Cerebellar cortex (tissue), 1 donor: ENCODE data around the gene TMEM273.

Experiments
- DNase-seq: peaks from one replicate; pipeline ENCODE4 v3.0.0-alpha.2; 2015; ENCODE audit warnings: low spot score

TMEM273 gene

DNA sequence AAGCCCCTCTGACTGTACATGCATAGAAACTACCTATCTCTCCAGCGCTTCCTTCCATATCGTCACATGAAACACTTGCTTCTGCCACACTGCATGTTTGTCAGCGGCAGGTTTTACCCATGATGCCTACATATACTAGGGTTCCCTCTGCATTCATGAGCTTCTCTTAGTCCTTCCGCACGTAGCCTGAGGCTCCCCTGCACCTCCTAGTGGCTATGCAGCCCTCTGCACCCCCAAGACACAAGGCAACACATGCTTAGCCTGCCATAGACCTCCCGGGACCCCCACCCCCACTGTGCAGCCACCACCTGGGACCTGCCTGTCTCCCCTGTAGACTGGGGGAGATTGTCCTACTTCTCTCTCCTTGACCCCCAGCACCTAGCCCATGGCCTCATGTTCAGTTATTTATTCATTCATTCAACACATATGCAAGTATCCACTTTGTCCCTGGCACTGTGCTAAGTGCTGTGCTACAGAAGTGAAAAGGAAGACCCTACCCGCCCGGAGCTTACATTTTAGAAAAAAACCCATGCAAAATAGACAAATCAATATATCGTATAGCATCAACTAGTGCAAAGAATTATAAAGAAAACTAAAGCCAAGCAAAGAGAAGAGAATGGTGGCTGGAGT lies 23.5 kb downstream of the TMEM273 start:
- DNase-seq, result peak; percentile 34

DNA sequence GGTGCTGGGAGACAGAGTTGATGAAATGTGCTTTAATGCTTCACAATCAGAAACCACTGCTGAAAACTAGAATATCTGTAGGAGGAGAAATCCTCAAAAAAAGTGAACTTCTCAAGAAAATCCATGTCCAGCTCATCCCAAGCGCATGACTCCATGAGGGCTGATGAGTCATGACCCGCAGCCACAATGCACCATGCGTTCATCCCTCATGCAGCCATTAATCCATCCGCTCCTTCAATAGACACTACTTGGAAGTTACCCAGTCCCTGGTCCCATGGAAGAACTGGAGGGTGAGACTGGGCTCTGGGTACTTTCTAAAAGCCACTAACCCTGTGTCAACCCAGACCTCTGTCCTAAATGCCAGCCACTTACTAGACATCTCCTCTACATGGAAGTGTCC lies 24.4 kb downstream of the TMEM273 start:
- DNase-seq, result no peak

DNA sequence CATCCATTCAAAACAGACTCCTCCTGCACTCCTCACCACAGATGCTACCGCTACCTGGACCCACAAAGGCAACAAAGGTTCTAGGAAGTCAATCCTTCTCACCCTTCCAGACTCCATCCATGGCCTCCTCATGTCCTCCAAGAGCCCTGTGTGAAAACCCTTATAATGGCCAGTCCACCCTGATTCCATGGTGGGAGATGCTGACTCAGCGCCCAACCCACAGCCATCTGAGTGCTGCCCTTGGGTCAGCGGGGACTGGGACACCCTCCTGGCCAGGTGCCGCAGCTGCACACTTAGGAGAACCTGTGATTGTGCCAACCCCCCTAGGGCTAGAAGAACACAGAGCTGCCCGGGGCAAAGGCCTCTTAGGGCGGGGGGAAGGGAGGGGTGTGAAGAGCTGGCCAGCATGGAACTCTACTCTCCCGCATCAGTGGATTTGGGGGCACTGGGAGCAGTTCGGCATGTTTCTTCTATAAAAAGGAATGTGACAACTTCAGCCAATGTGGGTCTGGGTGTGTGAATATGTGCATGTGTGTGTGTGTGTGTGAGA lies 25.4 kb downstream of the TMEM273 start:
- no peak for DNase-seq

DNA sequence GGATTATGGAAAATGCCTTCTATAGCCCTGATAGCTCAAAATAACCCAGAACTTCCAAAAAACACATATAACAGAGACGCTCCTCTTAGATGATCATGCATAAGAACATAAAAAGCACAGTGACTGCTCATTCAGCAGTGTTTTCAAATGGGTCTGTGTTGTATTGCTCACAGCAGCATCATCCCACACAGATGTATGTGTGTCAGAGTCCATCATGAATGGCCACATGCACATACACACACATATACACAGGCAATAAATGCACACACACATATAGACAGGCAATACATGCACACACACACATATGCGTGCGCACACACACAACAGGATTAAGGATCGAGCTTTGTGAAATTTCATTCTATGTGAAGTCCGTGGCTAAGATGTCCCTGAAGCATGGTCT lies 26.1 kb downstream of the TMEM273 start:
- no peak for DNase-seq

DNA sequence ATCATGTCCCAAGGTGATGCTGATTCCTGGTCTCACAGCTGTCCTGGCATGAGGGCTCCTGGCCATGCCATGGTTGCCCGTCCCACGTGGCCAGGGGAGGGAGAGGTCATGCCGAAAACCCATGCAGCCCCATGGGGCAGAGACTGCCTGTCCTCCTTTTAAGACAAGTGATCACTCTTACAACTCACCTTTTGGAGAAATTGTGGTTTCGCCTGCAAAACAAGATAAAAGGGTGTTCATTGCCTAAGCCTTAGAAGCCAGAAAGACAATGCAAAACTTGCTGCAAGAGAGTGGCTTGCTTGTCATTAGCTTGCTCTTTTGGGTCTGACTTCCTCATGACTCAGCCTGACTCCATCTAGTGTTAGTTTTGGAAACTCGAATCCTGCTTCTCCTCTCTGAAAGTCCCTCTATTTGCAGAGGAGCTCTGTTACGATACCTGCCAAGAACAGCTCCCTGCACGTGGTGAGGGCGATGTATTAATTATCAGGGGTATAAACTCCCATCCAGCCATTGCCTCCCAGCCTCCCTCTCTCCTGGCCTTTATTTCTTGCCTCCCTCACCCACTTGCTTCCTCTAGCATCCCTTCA lies 26.7 kb downstream of the TMEM273 start:
- peak; percentile 46 for DNase-seq

DNA sequence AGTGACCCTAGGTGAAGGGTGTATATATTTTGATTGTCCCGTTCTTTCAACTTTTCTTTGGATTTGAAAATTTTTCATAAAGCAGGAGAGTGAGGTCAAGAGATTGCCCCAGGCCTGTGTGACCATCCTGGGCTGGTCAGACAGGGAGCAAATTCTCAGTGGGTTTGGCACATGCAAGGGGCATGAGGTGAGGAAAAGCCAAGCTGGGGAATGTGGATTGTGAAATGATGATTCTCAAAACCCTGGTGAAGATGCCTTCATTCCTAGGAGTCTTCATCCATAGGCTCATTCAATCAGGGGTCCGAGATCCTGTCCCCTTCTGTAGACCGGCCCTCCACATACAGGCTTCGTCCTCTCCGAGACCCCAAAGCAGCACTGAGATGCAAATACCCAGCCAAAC lies 27.4 kb downstream of the TMEM273 start:
- DNase-seq, result no peak

DNA sequence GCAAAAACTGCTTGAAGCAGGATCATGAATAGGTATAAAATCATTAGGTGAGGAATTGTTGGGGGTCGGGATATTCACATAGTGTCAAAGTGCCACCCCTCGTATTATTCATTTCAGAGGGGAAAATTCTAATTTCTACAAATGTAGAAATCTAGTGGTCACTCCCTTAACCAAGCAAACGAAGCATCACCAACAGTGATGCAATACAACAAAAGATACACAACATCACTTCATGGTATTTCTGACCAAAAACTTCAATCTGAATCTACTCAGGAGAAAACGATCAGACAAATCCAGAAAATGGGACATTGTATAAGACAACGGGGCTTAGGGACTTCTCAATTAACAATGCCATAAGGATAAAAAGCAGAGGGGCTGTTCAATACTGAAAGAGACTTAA lies 28.1 kb downstream of the TMEM273 start:
- no peak for DNase-seq

DNA sequence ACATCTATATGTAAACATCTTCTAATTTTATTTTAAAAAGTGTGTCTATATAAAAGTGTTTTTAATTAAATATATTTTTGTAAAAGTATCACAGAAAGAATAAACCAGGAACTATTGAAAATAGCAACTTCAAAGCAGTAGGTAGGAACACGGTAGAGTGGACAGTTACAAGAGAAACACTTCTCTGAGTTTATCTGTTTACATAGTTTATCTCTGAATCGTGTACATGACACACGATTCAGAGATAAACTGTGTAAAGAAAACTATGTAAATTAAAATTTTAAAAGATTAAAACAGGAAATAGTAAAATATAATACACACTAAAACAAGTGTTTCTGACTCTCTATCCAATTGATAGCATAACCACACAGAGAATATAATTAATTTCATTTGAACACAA lies 29.3 kb downstream of the TMEM273 start:
- no peak for DNase-seq

DNA sequence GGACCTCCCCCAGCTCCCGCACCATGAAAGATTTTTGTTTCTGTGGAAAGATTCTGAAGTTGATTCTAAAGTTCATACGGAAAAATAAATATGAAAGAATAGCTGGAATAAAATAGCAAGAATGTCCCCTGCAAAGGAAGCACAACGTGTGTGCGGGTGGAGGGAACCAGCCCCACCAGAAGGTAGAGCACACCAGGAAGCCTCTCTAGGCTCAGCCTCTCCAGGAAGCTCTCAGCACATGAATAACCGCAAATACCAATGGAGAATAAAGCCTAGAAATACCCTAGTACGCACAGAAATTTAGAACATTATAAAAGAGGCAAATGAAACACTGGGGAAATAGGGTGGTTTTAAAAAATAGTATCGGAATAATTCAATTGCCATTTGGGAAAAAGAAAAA lies 29.8 kb downstream of the TMEM273 start:
- DNase-seq, result no peak

DNA sequence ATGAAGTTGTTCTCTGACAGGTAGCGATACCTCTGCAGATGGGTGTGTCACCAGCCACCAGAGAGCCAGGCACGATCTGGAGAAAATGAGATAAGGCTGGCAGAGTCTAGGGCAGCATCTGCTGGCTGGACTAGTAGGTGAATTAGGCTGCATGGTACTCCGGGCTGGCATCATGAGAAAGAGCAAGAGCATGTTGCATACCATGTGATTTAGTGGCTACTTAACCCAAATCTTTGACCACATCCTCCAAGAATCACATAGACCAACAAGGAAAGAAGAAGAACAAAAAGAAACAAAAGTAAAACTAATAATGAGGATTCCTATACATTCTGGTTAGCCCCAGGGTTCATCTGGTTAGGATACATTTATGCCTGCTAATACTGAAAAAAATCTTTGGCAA lies 31.0 kb downstream of the TMEM273 start:
- DNase-seq, result no peak

DNA sequence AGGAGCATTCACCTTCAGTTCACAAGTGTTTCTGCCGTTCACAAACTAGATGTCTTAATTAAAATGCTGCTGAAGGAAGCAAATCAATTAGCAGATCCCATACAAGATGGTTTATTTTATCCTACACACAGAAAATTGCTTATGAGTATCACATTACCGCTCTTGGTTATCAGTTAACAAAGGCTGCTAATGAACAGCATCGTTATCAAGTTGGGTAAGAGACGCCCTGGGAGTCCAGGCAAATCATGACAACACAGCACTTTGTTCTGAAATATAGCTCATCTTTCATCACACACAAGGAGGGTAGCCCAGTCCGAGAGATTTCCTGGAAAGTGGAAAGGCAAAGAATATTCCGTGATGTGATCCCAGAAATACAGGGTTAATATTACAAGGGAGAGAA lies 33.5 kb downstream of the TMEM273 start:
- no peak for DNase-seq

DNA sequence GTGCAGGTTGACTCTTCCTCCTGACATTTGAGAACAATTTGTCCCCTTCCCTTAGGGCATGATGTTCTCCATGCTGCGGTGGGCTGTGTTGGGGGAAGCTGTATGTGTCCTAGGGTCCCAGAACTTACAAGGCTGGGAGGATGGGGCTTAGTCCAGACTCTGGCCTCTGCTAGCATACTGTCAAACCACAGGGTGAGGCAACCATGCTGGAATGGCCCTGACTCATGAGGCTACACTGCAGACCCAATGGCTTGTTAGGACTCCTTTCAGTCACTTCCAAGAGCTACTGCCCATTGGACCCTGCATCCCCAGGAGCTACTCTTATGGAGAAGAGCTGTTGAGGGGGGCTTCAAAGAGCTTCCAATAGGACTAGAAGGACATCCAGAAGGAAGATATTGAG lies 34.2 kb downstream of the TMEM273 start:
- DNase-seq, result no peak

DNA sequence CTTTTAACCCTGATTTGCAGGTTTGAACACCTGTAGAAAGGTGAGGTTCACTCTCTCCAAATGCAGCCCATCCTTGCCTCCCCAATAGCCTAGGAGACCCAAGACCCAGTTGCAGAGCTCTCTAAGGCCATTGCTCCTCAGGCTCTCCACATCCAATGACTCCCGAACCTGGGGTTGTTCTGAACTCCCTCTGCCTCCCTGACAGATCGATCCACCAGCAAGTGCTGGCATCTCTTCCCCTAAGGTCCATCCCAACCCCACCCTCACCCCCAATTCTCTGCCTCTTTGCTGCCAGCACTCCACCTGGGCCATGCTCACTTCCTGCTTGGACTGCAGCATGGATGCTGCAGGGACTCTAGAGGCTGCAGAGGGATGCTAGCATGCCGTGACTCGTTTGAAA lies 35.1 kb downstream of the TMEM273 start:
- DNase-seq, result no peak

DNA sequence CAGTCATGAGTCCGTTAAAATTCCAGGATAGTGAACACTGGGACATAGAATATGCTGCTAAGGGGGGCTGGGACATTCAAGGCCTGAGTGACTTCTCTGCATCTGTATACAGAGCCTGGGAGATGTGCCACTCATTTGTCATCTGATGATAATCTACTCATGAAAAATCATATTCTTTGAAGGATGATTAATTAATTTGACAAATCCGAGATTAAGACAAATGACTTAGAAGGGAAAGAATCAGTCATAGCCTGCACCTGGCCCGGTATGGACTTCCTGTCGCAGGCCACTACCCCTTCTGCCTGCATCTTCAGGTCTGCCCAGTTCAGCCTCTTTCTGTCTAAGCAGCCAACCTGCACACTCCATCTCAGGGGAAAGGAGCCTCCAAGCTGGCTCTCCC lies 35.5 kb downstream of the TMEM273 start:
- DNase-seq, result no peak

DNA sequence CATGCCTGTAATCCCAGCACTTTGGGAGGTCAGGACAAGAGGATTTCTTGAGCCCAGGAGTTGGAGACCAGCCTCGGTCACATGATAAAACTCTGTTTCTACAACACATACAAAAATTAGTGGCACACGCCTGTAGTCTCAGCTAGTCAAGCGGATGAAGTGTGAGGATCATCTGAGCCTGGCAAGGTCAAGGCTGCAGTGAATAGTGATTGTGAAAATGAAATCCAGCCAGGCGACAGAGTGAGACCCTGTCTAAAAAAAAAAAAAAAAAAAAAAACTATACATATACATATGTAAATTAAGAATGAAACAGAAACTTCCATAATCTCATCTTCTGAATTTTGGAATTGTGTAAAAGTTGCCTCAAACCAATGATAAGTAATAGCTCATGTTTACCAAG lies 36.2 kb downstream of the TMEM273 start:
- DNase-seq, result no peak

DNA sequence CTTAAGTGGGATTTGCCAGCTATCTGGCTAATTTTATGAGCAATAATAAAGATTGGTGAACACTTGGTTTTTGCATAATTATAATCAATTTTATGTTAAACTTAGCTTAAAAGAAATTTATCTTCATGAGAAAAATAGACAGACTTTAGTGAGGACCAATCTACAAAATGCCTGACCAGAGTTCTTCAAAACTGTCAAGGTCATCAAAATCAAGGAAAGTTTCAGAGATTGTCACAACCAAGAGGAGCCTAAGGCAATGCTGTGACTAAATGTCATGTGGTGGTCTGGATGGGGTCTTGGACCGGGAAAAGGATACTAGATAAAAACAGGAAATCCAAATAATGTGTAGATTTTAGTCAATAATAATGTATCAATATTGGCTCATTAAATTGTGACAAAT lies 36.7 kb downstream of the TMEM273 start:
- no peak for DNase-seq

DNA sequence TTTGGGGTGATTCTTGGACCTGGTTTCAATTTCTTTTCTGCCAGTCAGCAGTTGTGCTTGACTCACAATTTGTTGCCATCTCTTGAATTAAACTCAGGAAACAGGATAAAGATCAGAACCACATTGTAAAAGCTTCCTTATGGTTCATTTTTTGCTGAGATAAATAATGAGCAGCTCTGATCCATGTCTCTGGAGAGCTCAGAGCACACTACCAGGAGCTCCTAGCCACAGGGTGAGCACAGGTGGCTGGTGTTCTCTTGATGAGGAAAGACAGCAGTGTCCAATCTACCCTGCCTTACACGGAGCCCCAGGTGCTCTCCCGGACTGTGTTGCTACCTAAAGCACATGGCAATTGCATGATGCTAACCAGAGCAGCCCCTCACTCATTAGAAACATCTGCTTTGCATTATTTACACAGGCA lies 37.2 kb downstream of the TMEM273 start:
- DNase-seq, result no peak

DNA sequence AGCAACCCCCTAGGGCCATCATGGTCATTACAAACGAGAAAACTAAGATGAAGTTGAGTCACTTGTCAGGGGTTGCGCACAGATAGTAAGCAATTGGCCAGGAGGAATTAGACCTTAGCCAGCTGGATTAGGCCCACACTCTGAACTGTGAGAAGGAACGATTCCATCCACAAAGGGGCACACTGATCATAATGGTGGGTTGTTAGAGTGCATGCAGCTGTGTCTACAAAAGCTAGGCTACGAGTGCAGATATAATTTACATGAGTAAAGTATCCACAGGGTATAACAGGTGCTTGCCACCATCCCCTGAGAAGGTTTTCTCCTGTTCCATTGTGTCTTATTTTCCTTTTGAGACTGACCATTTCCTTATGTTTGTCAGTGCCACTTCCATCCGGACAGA lies 37.8 kb downstream of the TMEM273 start:
- no peak for DNase-seq

DNA sequence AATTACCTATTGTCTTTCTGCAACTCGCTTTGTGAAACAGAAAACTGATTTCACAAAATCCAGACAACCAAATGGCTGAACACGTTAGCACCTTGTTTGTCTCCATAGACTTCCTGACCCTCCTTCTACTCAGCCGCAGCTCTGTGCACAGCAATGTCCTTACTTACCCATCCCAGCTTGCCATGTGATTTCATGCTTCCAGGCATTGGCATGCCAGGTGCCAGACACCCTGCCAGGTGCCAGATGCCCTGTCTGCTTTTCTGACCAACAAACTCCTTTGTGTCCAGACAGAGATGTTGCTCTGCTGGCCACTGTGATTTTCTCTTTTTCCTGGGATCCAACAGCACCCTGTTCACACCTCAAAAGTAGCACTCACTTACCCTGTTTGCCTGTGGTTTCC lies 38.3 kb downstream of the TMEM273 start:
- DNase-seq, result peak; percentile 90

DNA sequence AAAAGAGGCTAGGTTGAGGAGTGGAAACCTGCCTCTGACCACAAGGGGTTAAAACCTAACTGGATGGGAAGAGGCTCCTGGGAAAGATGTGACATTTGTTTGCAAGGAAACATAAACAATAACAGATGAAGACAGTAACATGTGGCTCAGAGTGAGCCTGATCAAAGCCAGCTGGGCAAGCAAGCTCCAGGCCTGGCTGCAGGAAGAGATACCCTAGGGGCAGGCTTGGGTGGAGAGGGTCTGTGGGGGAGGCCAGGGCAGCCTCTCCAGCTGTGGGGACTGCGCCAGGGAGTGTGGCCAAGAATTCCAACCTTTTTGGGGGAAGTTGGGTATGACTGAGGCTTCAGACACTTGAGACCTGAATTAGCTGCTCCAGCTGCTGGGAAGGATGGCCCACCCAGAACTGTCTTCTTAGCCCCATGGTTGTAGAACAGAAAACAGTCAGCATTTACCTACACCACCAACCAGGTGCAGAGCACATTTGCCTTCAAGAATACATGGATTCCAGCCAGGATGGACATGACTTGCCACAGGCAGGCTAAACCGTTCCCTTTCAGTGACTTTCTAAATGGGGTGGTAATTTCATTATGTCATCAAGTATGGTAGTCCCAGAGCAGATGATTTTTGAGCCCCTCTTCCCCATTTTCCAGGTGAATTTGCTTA lies 44.0 kb downstream of the TMEM273 start:
- DNase-seq, result no peak

DNA sequence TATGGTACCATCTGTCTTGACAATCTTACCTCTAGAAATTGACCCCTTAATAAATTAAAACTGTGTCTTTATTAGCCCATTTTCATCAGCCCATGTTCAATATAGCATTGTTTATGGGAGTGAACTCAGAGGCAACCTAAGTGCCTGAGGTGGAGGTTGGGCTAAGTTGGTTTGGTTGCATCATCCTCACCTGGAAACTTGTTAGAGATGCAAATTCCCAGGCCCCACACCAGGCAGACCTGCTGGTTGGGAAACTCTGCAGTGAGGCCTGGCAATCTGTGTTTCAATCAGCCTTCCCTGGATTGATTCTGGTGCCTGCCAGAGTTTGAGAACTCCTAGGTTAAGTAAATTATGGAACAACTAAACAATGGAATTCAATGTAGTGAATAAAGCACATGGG lies 44.9 kb downstream of the TMEM273 start:
- DNase-seq, result no peak

DNA sequence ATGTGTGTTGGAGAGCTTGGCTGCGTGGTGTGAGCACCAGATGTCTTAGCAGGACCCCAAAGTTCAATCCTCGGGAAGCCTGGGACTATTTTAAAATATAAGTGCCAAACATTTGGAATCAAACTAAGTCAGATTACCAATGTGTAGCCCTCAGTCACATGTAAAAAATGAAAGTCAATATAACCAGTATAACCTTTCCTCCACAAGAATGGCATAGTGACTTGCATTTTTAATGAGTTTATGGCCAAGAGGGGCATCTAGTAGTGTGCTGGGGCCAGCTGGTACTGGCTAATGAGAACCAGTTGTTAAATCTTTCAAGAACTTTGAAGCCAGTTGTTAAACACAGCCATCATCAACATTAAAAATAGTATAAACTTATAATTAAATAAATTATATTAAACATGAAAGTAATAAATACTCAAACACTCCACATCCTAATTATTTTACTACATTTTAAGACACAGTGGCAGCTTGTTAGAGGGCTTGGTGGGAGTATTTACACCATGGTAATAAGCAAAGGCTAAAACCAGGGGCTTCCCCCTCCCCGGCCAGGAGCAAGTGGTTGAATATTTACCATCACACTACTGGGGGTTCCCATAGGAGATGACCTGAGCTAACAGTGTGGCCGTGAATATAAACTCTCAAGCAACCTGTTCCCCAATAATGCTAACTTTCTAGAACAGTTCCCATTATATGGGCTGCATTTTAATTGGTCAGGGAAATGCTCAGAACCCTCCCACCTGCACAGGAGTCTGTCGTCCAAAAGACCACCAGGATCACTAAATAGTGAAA lies 46.5 kb downstream of the TMEM273 start:
- DNase-seq, result no peak
